Activated T-helper 1 cell treated with anti-CD3 and anti-CD28 coated beads, Interleukin-12 subunit alpha, Interleukin-12 subunit beta, Interleukin-2, Interleukin-4 antibody, amounts not matched to agents 30 ng/mL and 10 ng/mL and 1 ng/mL, durations not matched to agents 14 hours and 24 hours and 36 hours (primary cell): ENCODE measurements around the gene PHF21A. TPM values are rescaled to one million over a fixed set of nuclear protein-coding genes. Genes with fewer than 3 reads are reported as not detected.

Experiments
- DNase-seq: peaks from one replicate; pipeline ENCODE4 v3.0.0; 2021; ENCODE audit warnings: low spot score
- H3K27ac Mint-ChIP-seq: one replicate; pipeline ENCODE4 v1.8.0; 2021; ENCODE audit warnings: mild to moderate bottlenecking, mixed read lengths
- H3K27me3 Mint-ChIP-seq: one replicate; pipeline ENCODE4 v1.8.0; 2022; ENCODE audit warnings: mild to moderate bottlenecking, moderate library complexity, mixed read lengths; ENCODE audit not compliant: insufficient read depth
- H3K36me3 Mint-ChIP-seq: one replicate; pipeline ENCODE4 v1.8.0; 2021; ENCODE audit warnings: low read depth, mixed read lengths
- H3K4me1 Mint-ChIP-seq: one replicate; pipeline ENCODE4 v1.8.0; 2021; ENCODE audit warnings: low read depth, mixed read lengths
- H3K4me3 Mint-ChIP-seq: one replicate; pipeline ENCODE4 v1.8.0; 2021; ENCODE audit warnings: mild to moderate bottlenecking, moderate library complexity, mixed read lengths
- H3K9me3 Mint-ChIP-seq: one replicate; pipeline ENCODE4 v1.8.0; 2021; ENCODE audit warnings: mixed read lengths
- intact Hi-C: fragments of 100-400 bp; cut with micrococcal nuclease; formaldehyde crosslinking; loops from one replicate; pipeline ENCODE4 v1.15.1; 2024
- total RNA-seq: library from RNA; stranded (reverse); gene quantifications from 2 replicates; pipeline ENCODE4 v1.2.3, GENCODE V29; 2022

PHF21A gene
- total RNA-seq, 1 donor from 2014 or later, result 32.9 TPM

DNA sequence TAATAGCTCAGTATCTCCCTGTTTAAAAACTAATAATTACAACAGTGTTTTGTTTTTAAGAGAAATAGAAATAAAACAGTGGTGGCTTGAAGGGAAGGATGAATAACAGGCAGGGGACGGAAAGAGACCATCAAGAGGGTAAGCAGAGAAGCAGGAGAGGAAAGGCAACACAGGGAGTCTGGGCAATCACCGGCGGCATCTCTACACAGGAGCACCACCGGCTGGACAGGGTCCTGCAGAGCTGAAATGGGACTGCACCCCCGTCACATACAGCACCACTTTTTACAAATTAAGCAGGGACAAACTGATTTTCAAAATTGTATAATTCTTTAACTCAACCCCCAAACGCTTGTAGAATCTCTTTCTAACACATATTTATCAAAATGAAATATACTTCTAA, 18.4 kb downstream of the PHF21A start:
- Mint-ChIP-seq H3K36me3 (peaks cover 2% of the 10 kb centered on the region), H3K27ac (no peak overlapping the region), H3K9me3 (no peaks in the 10 kb centered on the region), H3K4me3 (no peak overlapping the region), H3K27me3 (no peaks in the 10 kb centered on the region), H3K4me1 (peaks cover 36% of the 10 kb centered on the region)
- DNase-seq, result no peak
- intact Hi-C loops, result no loop called here

DNA sequence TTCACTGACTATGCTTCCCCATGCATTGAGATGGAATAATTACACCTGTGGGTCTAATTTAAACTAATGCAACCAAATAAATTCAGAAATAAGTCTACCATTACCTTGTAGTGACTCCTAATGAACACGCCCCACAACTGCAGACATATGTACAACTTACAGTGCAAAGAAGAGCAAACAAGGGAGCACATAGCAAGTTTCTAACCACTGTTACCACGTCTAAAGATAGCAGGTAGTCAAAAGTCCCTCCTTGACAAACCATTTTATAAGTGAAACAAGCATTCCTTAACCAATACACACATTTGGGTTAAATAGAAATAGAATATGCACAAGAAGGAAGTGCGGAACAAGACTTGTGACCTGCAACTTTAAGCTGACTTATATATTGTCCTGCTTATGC, 20.6 kb downstream of the PHF21A start:
- intact Hi-C loops, result loop anchor here (2.0 kb wide), 1 partner anchor 16 kb away; no protein-coding TSS in a partner anchor
- peak overlapping the region; percentile 52 for H3K4me3 Mint-ChIP-seq

DNA sequence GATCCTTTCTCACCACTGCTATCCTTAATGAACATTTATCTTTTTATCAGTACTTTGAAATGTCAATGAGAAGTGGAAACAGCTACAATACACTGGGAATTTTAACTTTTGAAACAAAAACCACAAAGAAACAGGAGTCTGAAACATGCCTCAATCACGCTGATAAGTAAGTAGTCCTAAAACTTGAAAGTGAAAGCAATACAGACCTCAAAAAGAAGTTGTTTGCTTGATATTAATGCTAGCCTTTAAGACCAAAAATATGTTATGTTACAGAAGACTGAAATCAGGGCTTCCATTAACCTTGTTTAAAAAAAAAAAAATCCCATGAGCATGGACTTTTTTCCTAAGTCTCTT, 21.3 kb downstream of the PHF21A start:
- DNase-seq, result no peak
- Mint-ChIP-seq H3K4me3 (peak overlapping the region; percentile 34), H3K27me3 (no peaks in the 10 kb centered on the region), H3K9me3 (no peaks in the 10 kb centered on the region), H3K27ac (peak overlapping the region; percentile 76), H3K36me3 (peaks cover 6% of the 10 kb centered on the region), H3K4me1 (peaks cover 30% of the 10 kb centered on the region)
- intact Hi-C loops, result loop anchor here (2.0 kb wide), 1 partner anchor 17 kb away; no protein-coding TSS in a partner anchor

More for the DNA sequence above, 20.6 kb downstream of the PHF21A start:
- no peak for DNase-seq
- peaks cover 6% of the 10 kb centered on the region for H3K36me3 Mint-ChIP-seq
- H3K9me3 Mint-ChIP-seq, result no peaks in the 10 kb centered on the region
- H3K4me1 Mint-ChIP-seq, result peaks cover 30% of the 10 kb centered on the region
- H3K27me3 Mint-ChIP-seq, result no peaks in the 10 kb centered on the region
- peak overlapping the region; percentile 0 for H3K27ac Mint-ChIP-seq

DNA sequence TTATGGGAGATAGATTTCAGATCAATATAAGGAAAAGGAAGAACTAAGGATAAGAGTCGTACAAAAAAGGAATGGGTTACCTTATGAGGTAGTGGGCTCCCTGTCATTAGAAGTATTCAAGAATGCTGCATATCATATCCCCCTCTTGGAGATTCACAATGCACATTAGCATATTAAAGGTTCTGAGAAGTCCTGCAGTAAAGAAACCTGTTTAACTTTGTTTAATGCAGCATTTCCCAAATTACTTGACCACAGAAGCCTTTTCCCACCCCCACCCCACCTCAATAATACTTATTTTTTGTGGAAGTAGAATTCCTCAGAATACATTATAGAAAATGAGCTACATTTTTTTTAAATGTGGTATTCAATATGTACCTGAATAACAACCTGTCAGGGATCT, 30.9 kb downstream of the PHF21A start:
- Mint-ChIP-seq H3K4me1 (no peaks in the 10 kb centered on the region), H3K27ac (no peak overlapping the region), H3K36me3 (peaks cover 13% of the 10 kb centered on the region), H3K27me3 (no peaks in the 10 kb centered on the region), H3K4me3 (no peak overlapping the region), H3K9me3 (no peaks in the 10 kb centered on the region)
- intact Hi-C loops, result no loop called here
- no peak for DNase-seq

DNA sequence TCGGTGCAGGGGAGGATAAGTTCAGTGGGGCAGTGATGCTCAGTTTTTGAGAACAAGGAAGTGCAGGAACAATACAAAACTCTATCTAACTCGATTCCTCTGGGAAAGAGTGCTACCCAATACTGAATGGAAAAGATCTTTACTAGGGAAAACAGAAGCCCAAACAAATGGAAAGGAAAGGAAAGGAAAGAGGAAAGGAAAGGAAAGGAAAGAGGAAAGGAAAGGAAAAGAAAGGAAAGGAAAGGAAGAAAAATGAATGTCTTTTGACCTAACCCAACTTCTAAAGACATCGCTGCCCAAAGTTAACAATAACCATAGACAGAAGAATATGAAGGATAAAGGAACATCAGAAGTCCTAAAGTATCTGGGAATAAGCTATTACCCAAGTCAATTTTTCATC, 41.6 kb downstream of the PHF21A start:
- peaks cover 5% of the 10 kb centered on the region for H3K4me1 Mint-ChIP-seq
- H3K36me3 Mint-ChIP-seq, result peaks cover 21% of the 10 kb centered on the region
- intact Hi-C loops, result no loop called here
- H3K9me3 Mint-ChIP-seq, result no peaks in the 10 kb centered on the region
- no peak overlapping the region for H3K27ac Mint-ChIP-seq
- no peaks in the 10 kb centered on the region for H3K27me3 Mint-ChIP-seq
- no peak for DNase-seq
- H3K4me3 Mint-ChIP-seq, result no peak overlapping the region

DNA sequence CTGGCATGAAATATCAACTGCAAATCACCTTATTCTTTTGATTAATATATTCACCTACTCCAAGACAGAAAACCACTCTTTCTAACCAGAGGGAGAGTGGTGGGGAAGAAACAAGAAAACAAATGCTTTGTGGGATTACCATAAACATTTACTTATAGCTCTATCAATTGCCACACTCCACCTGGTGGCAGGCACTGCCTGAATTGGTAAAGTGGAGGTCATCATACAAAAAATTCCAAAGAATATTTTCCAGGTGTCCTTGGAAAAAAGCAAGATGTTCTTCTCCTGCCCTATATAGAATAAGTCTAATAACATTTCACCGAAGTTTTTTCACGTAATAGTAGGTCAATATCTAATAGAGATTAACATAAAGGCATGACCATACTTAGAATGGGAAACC, 45.3 kb downstream of the PHF21A start:
- no peaks in the 10 kb centered on the region for H3K9me3 Mint-ChIP-seq
- intact Hi-C loops, result no loop called here
- peaks cover 10% of the 10 kb centered on the region for H3K4me1 Mint-ChIP-seq
- peaks cover 20% of the 10 kb centered on the region for H3K36me3 Mint-ChIP-seq
- no peaks in the 10 kb centered on the region for H3K27me3 Mint-ChIP-seq
- no peak overlapping the region for H3K27ac Mint-ChIP-seq
- H3K4me3 Mint-ChIP-seq, result no peak overlapping the region
- DNase-seq, result no peak

DNA sequence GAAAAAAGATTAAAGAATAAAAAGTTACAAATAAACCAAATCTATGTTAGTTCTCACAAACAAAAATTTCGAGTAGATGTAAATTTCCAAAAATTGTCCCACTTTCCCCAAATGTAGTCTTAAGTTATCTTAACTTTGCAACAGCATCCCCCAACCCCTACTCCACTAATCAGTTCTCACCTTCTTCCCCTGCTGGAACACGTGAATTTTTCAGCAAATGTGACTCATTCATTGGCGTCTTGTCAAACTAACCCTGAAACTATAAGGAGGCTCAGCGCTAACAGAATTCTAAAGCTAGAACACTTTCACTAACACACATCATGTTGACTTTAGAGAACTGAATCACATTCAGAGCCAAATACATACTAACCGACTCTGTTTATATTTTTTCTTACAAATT, 46.1 kb downstream of the PHF21A start:
- intact Hi-C loops, result no loop called here
- Mint-ChIP-seq H3K4me3 (no peak overlapping the region), H3K4me1 (peaks cover 10% of the 10 kb centered on the region), H3K27ac (peak overlapping the region; percentile 37), H3K36me3 (peaks cover 20% of the 10 kb centered on the region), H3K27me3 (no peaks in the 10 kb centered on the region), H3K9me3 (no peaks in the 10 kb centered on the region)
- DNase-seq, result no peak

DNA sequence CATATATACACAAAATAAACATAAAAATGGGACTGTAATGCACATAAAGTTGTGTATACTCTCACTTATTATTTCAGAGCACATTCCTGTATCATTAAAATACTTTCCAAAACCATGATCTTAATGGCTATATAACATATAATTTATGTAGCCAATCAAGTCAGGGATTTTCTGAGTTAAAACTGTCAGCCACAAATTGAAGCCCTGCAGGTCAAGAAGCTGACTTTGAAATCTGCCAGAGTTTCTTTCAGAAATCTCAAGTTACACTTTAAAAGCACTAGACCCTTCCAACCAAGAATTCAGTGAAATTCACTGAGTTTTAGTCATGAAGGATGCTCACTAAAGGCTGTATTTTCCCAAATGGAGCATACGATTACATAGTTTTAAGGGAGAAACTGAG, 47.6 kb downstream of the PHF21A start:
- Mint-ChIP-seq H3K9me3 (no peaks in the 10 kb centered on the region), H3K4me3 (no peak overlapping the region), H3K4me1 (peaks cover 10% of the 10 kb centered on the region), H3K36me3 (peaks cover 23% of the 10 kb centered on the region), H3K27ac (no peak overlapping the region), H3K27me3 (no peaks in the 10 kb centered on the region)
- no peak for DNase-seq
- intact Hi-C loops, result loop anchor here (5.0 kb wide), 1 partner anchor 44 kb away; no protein-coding TSS in a partner anchor

DNA sequence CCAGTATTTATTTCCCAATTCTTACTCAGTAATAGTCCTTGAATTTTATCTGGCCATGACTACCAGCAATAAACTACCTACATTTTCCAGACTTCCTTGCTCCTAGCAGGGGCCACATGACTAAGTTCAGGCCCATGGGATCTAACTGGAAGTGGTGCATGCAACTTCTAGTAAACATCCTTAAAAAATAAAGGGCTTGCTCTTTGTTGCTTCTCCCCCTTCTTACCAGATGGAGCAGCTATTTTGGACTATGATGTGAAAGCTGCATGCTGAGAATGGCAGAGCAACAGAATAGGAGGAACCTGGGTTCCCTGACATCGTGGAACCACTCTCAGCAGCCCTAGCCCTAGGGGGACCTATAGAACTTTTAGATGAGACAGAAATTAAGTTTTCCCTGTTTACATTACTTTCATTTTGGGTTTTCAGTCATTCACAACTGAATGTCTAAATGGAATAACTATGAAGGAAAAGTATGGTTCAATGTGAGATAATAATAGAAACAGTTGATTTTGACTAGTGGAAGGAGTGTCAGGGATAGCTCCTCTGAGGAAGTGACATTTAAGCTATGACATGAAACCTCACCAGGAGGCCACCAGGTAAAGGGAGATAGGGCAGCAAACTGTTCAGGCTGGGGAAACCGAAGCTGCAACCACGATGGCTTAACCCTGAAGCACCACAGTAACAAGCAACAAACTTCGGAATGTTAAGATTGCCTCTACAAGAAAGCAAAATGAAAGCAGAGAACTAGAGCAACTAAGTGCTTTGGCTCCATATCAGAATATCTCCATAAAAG, 48.9 kb downstream of the PHF21A start:
- peaks cover 10% of the 10 kb centered on the region for H3K4me1 Mint-ChIP-seq
- H3K36me3 Mint-ChIP-seq, result peaks cover 22% of the 10 kb centered on the region
- no peak for DNase-seq
- no peaks in the 10 kb centered on the region for H3K27me3 Mint-ChIP-seq
- H3K9me3 Mint-ChIP-seq, result no peaks in the 10 kb centered on the region
- intact Hi-C loops, result loop anchor here (5.0 kb wide), 1 partner anchor 45 kb away; no protein-coding TSS in a partner anchor
- H3K4me3 Mint-ChIP-seq, result no peak overlapping the region
- no peak overlapping the region for H3K27ac Mint-ChIP-seq

DNA sequence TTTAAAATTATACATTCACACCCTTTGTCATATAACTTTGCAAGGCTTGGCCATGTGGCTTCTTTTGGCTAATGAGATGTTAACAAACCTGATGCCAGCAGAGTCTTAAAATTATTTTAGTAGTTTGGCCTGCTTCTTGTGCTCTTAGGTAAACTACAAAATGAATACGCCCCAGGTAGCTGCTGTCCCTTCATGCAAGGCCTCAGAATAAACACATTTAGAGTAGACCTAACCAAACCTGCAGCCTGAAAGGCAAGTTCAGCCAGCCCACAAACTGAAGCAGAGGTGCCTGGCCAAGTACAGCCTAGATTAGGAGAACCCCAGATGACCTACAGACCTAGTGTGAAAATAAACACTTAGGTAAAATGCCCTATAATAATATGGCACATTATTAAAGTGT, 50.2 kb downstream of the PHF21A start:
- Mint-ChIP-seq H3K36me3 (peaks cover 16% of the 10 kb centered on the region), H3K4me3 (no peak overlapping the region), H3K9me3 (no peaks in the 10 kb centered on the region), H3K27me3 (no peaks in the 10 kb centered on the region), H3K4me1 (peaks cover 10% of the 10 kb centered on the region), H3K27ac (no peak overlapping the region)
- intact Hi-C loops, result loop anchor here (5.0 kb wide), 1 partner anchor 46 kb away; no protein-coding TSS in a partner anchor
- DNase-seq, result no peak

DNA sequence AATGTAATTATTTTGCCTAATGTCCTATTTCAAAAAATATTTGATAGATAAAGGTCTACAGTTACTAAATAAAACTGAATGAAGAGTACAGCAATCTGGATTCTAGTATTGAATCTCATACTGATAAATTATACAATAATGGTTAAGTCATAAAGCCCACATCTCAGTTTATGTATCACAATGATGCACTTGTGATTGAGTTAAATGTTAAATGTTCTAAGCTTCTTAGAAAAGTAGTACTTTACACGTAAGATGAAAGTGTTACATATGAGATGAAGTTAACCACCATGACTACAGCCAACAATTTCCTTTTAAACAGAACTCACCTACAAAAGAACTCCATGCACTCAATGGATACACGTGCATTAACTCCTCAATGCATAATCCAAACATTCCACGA, 51.7 kb downstream of the PHF21A start:
- Mint-ChIP-seq H3K36me3 (peaks cover 16% of the 10 kb centered on the region), H3K9me3 (no peaks in the 10 kb centered on the region), H3K4me3 (no peak overlapping the region), H3K27ac (no peak overlapping the region), H3K4me1 (peaks cover 13% of the 10 kb centered on the region), H3K27me3 (no peaks in the 10 kb centered on the region)
- intact Hi-C loops, result no loop called here
- no peak for DNase-seq

DNA sequence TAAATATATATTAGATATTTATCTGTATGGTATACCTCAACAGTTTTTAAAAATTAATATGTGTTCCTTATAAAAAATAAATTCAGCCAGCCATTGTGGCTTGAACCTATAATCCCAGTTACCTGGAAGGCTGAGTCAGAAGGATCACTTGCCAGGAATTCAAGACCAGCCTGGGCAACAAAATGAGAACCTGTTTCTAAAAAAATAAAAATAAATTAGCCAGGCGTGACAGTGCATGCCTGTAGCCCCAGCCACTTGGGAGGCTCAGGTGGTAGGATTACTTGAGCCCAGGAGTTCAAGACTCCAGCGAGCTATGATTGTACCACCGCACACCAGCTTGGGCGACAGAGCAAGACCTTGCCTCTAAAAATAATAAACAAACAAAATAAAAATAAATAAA, 54.9 kb downstream of the PHF21A start:
- Mint-ChIP-seq H3K27me3 (no peaks in the 10 kb centered on the region), H3K36me3 (peaks cover 13% of the 10 kb centered on the region), H3K4me1 (peaks cover 8% of the 10 kb centered on the region), H3K4me3 (no peak overlapping the region), H3K9me3 (no peaks in the 10 kb centered on the region), H3K27ac (no peak overlapping the region)
- intact Hi-C loops, result no loop called here
- no peak for DNase-seq

DNA sequence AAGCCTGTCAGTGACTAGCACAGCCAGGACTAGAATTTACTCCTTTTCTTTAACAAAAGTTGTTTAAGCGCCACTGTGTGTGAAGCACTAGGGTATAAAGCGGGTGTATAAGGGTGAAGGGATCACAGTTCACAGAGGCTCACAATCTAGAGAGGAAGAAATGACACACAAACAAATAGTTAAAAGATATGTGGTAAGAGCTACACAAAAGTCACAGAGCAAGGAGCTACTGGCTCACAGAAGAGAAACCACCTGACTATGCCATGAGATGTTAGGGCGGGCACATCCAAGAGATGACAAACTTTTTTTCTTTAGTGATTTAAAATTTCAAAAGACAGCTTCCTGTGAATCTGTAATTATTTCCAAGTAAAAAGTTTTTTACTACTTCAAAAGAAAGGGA, 55.6 kb downstream of the PHF21A start:
- peaks cover 8% of the 10 kb centered on the region for H3K4me1 Mint-ChIP-seq
- H3K4me3 Mint-ChIP-seq, result no peak overlapping the region
- H3K27ac Mint-ChIP-seq, result no peak overlapping the region
- intact Hi-C loops, result no loop called here
- H3K9me3 Mint-ChIP-seq, result no peaks in the 10 kb centered on the region
- H3K36me3 Mint-ChIP-seq, result peaks cover 17% of the 10 kb centered on the region
- DNase-seq, result no peak
- no peaks in the 10 kb centered on the region for H3K27me3 Mint-ChIP-seq
